ENCODE results near the gene TOR1AIP2.

DNA sequence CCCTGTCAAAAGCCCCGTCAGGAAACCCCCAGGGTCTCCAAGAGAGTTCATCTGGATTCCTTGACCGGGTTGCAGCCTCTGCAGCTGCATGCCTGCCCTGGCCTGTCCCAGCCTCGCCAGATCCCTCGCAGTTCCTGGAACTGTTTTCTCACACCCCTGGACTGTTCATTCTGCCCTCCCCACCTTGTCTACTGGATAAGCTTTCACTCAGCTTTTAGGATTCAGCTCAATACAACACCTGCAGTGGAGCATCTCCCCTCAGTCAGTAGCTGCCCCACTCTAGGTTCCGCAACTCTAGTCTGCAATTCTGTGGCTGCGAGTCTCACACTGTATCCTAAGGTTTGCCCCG lies 67.3 kb downstream of the TOR1AIP2 start:
- TF ChIP-seq, protein P1, sequence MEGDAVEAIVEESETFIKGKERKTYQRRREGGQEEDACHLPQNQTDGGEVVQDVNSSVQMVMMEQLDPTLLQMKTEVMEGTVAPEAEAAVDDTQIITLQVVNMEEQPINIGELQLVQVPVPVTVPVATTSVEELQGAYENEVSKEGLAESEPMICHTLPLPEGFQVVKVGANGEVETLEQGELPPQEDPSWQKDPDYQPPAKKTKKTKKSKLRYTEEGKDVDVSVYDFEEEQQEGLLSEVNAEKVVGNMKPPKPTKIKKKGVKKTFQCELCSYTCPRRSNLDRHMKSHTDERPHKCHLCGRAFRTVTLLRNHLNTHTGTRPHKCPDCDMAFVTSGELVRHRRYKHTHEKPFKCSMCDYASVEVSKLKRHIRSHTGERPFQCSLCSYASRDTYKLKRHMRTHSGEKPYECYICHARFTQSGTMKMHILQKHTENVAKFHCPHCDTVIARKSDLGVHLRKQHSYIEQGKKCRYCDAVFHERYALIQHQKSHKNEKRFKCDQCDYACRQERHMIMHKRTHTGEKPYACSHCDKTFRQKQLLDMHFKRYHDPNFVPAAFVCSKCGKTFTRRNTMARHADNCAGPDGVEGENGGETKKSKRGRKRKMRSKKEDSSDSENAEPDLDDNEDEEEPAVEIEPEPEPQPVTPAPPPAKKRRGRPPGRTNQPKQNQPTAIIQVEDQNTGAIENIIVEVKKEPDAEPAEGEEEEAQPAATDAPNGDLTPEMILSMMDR (conservative IDR thresholded peaks at IDR 0.05; ENCODE audit: low read depth, low read length): no peak
- no peak for TF ChIP-seq EZH2 (IDR thresholded peaks at IDR 0.05; ENCODE audit: low read length, unreplicated experiment)
